MCF 10A (cell line): Measurements from ENCODE around the gene TTLL5. TPM values are rescaled to one million over a fixed set of nuclear protein-coding genes. Genes with fewer than 3 reads are reported as not detected.

Source experiments
- BruUV-seq: library from RNA; stranded (reverse); fragments of 400-500 nt; replicated peaks from 2 replicates; lab custom pipeline; 2021; lab: Mats Ljungman, UMichigan
- CTCF ChIA-PET: fragments of 300-600 bp; sonication (Branson Sonifier 250); formaldehyde crosslinking; extraction: SDS; loops from one replicate; lab custom pipeline; 2021; ENCODE audit warnings: antibody characterized with exemption, inconsistent platforms; lab: Yijun Ruan, JAX
- POLR2A ChIA-PET: fragments of 300-600, 350-650 bp; sonication (Branson Sonifier 250); formaldehyde crosslinking; extraction: SDS; loops from one replicate; lab custom pipeline; 2020; ENCODE audit warnings: antibody characterized with exemption, inconsistent platforms; lab: Yijun Ruan, JAX
- DNase-seq: peaks from one replicate; pipeline ENCODE4 v3.0.0-alpha.2; 2018; ENCODE audit not compliant: unreplicated experiment
- H3K27ac Mint-ChIP-seq: one replicate; pipeline ENCODE4 v1.8.0; 2022; ENCODE audit warnings: mild to moderate bottlenecking, low read depth, mixed read lengths; ENCODE audit not compliant: unreplicated experiment
- H3K27me3 Mint-ChIP-seq: one replicate; pipeline ENCODE4 v1.8.0; 2022; ENCODE audit warnings: mixed read lengths; ENCODE audit not compliant: insufficient read depth, unreplicated experiment
- H3K36me3 Mint-ChIP-seq: one replicate; pipeline ENCODE4 v1.8.0; 2022; ENCODE audit warnings: mild to moderate bottlenecking, moderate library complexity, mixed read lengths; ENCODE audit not compliant: insufficient read depth, unreplicated experiment
- H3K4me1 Mint-ChIP-seq: one replicate; pipeline ENCODE4 v1.8.0; 2022; ENCODE audit warnings: mixed read lengths; ENCODE audit not compliant: insufficient read depth, unreplicated experiment
- H3K4me3 Mint-ChIP-seq: one replicate; pipeline ENCODE4 v1.8.0; 2022; ENCODE audit warnings: mild to moderate bottlenecking, moderate library complexity, mixed read lengths; ENCODE audit not compliant: unreplicated experiment
- H3K9me3 Mint-ChIP-seq: one replicate; pipeline ENCODE4 v1.8.0; 2022; ENCODE audit warnings: mixed read lengths; ENCODE audit not compliant: unreplicated experiment
- CTCF ChIP-seq: fragments of 200-600 bp; IDR thresholded peaks from one replicate; pipeline ENCODE4 v1.8.0; 2022; ENCODE audit warnings: antibody characterized with exemption, mild to moderate bottlenecking; ENCODE audit not compliant: unreplicated experiment
- intact Hi-C: fragments of 100-400 bp; cut with micrococcal nuclease; formaldehyde crosslinking; loops from 2 replicates; pipeline ENCODE4 v1.14.1; 2022
- total RNA-seq: library from RNA; stranded (reverse); gene quantifications from 2 replicates; pipeline ENCODE4 v1.2.3, GENCODE V29; 2022

The TTLL5 gene
- total RNA-seq, 1 experiment from 2014 or later: 31.7 TPM

- H3K27ac Mint-ChIP-seq: no peak overlapping the region
- CTCF ChIA-PET: interaction anchor here (0.7 to 12.0 kb wide), 6 partner anchors 59 to 293 kb away, joined by 3 to 154 read pairs (median 4); no protein-coding TSS in a partner anchor
- intact Hi-C loops: no loop called here
- peaks cover 4% of the 10 kb centered on the region for H3K36me3 Mint-ChIP-seq
- peaks cover 27% of the 10 kb centered on the region for H3K4me1 Mint-ChIP-seq
- no peaks in the 10 kb centered on the region for H3K9me3 Mint-ChIP-seq
- no peak for TF ChIP-seq CTCF
- BruUV-seq: no TSS peak
- H3K27me3 Mint-ChIP-seq: no peaks in the 10 kb centered on the region
- peak; percentile 46 for DNase-seq
- H3K4me3 Mint-ChIP-seq: no peak overlapping the region
- POLR2A ChIA-PET: interaction anchor here (0.7 to 1.4 kb wide), 5 partner anchors 9 to 269 kb away, joined by 3 to 5 read pairs (median 4); no protein-coding TSS in a partner anchor
Measured at GRCh38 chr14:75977582-75977943, 316.5 kb downstream of the TTLL5 start.

GRCh38 chr14:75978249-75978731, 317.2 kb downstream of the TTLL5 start:
- peak; percentile 33 for DNase-seq
- Mint-ChIP-seq H3K4me1 (peaks cover 27% of the 10 kb centered on the region), H3K27me3 (no peaks in the 10 kb centered on the region), H3K27ac (no peak overlapping the region), H3K9me3 (no peaks in the 10 kb centered on the region), H3K4me3 (no peak overlapping the region), H3K36me3 (peaks cover 4% of the 10 kb centered on the region)
- POLR2A ChIA-PET: interaction anchor here (0.5 to 5.5 kb wide), 3 partner anchors 71 to 267 kb away, joined by 3 to 30 read pairs (median 11); no protein-coding TSS in a partner anchor
- BruUV-seq: no TSS peak
- CTCF ChIA-PET: interaction anchor here (0.5 to 12.0 kb wide), 18 partner anchors 9 to 497 kb away, joined by 3 to 205 read pairs (median 5); no protein-coding TSS in a partner anchor
- TF ChIP-seq CTCF: no peak
- intact Hi-C loops: no loop called here

- Mint-ChIP-seq H3K4me1 (peaks cover 27% of the 10 kb centered on the region), H3K9me3 (no peaks in the 10 kb centered on the region), H3K27ac (no peak overlapping the region), H3K4me3 (no peak overlapping the region), H3K27me3 (no peaks in the 10 kb centered on the region), H3K36me3 (peaks cover 4% of the 10 kb centered on the region)
- ChIA-PET POLR2A (interaction anchor here (0.5 to 5.5 kb wide), 6 partner anchors 10 to 318 kb away, joined by 3 to 30 read pairs (median 4); partner anchors contain the start of gene ERG28), CTCF (interaction anchor here (0.6 to 12.0 kb wide), 19 partner anchors 10 to 496 kb away, joined by 3 to 205 read pairs (median 5); no protein-coding TSS in a partner anchor)
- DNase-seq: peak; percentile 24
- no TSS peak for BruUV-seq
- intact Hi-C loops: no loop called here
- TF ChIP-seq CTCF: peak; percentile 59
Measured at GRCh38 chr14:75979071-75979571, 318.1 kb downstream of the TTLL5 start.
